GM12878 (cell line): ENCODE measurements around the gene LIFR.

Experiments used
- CBX5 ChIP-seq: sonication (generic); IDR thresholded peaks from 2 replicates; pipeline ENCODE4 v1.6.1; 2016; ENCODE audit warnings: low read depth, moderate library complexity, mild to moderate bottlenecking, inconsistent platforms
- CHD4 ChIP-seq: fragments of 200-600 bp; sonication (generic); IDR thresholded peaks from 2 replicates; pipeline ENCODE4 v1.6.1; 2016; ENCODE audit warnings: mild to moderate bottlenecking
- EGR1 ChIP-seq, 2 experiments: IDR thresholded peaks; 1 replicate in 1 of 2; 2 replicates in 1 of 2; pipeline ENCODE4 v1.6.1; 2011 to 2012; ENCODE audit warnings: low read depth in 2 of 2, low read length in 2 of 2, borderline replicate concordance in 1 of 2, mild to moderate bottlenecking in 1 of 2, moderate library complexity in 1 of 2
- MXI1 ChIP-seq: fragments of 150-350 bp; IDR thresholded peaks from 2 replicates; pipeline ENCODE4 v1.6.1; 2011; ENCODE audit warnings: low read depth, mild to moderate bottlenecking, inconsistent platforms, low read length, improper control_type of control experiment
- MYC ChIP-seq: IDR thresholded peaks from 2 replicates; pipeline ENCODE4 v1.6.1; 2011; ENCODE audit warnings: mild to moderate bottlenecking, low read length, moderate library complexity, inconsistent platforms; ENCODE audit not compliant: insufficient read depth, insufficient replicate concordance, insufficient read length, severe bottlenecking
- POLR2A ChIP-seq: IDR thresholded peaks from 2 replicates; pipeline ENCODE4 v1.6.1; 2011; ENCODE audit warnings: low read depth, mild to moderate bottlenecking, low read length
- ZNF217 ChIP-seq: fragments of 450-650 bp; IDR thresholded peaks from 2 replicates; pipeline ENCODE4 v1.6.1; 2017; ENCODE audit warnings: antibody characterized with exemption, mild to moderate bottlenecking
- TF ChIP-seq, protein P1 (sequence below), 3 experiments: IDR thresholded peaks in 2 of 3; conservative IDR thresholded peaks in 1 of 3; 2 replicates each; pipeline ENCODE4 v1.5.1; 2011; ENCODE audit warnings: low read depth in 3 of 3, low read length in 3 of 3, mild to moderate bottlenecking in 3 of 3, control low read depth in 2 of 3, moderate library complexity in 2 of 3, inconsistent platforms in 1 of 3, mixed read lengths in 1 of 3; ENCODE audit not compliant: control insufficient read depth in 2 of 3, insufficient read depth in 1 of 3; ENCODE audit errors: extremely low read depth in 1 of 3
- TF ChIP-seq, protein P2 (sequence below): fragments of 450-650 bp; IDR thresholded peaks from 2 replicates; pipeline ENCODE4 v1.6.1; 2017; ENCODE audit warnings: mild to moderate bottlenecking, moderate library complexity

DNA sequence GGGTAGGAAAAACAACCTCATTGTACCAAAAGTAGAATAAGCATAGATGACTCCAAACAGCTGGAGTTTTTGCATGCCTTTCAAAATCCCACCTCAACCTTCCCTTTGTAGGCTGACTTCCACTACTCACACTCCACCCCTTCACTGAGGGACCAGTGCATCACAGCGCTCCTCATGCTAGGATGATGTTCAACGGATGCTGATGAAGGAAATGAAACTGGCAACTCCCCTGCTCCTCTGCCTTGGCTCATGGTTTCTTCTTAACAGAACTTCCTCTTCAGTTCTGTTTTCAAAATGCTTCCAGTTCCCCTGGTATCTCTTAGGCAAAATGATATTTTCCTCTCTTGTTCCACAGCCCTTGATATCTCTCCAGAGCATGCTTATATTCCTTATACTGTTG lies 29.0 kb downstream of the LIFR start:
- TF ChIP-seq CHD4 (no peak), MXI1 (no peak), POLR2A (no peak), CBX5 (no peak), MYC (no peak), ZNF217 (no peak), EGR1 (IDR thresholded peaks at IDR 0.05; ENCODE audit: borderline replicate concordance in 1 of 2, low read depth in 2 of 2, low read length in 2 of 2) (no peak)
- TF ChIP-seq, protein P1, sequence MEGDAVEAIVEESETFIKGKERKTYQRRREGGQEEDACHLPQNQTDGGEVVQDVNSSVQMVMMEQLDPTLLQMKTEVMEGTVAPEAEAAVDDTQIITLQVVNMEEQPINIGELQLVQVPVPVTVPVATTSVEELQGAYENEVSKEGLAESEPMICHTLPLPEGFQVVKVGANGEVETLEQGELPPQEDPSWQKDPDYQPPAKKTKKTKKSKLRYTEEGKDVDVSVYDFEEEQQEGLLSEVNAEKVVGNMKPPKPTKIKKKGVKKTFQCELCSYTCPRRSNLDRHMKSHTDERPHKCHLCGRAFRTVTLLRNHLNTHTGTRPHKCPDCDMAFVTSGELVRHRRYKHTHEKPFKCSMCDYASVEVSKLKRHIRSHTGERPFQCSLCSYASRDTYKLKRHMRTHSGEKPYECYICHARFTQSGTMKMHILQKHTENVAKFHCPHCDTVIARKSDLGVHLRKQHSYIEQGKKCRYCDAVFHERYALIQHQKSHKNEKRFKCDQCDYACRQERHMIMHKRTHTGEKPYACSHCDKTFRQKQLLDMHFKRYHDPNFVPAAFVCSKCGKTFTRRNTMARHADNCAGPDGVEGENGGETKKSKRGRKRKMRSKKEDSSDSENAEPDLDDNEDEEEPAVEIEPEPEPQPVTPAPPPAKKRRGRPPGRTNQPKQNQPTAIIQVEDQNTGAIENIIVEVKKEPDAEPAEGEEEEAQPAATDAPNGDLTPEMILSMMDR (IDR thresholded peaks at IDR 0.05 in 2 of 3, conservative IDR thresholded peaks at IDR 0.05 in 1 of 3; ENCODE audit: control insufficient read depth in 2 of 3, extremely low read depth in 1 of 3, insufficient read depth in 1 of 3, low read depth in 3 of 3, low read length in 3 of 3), result no peak
- TF ChIP-seq, protein P2, sequence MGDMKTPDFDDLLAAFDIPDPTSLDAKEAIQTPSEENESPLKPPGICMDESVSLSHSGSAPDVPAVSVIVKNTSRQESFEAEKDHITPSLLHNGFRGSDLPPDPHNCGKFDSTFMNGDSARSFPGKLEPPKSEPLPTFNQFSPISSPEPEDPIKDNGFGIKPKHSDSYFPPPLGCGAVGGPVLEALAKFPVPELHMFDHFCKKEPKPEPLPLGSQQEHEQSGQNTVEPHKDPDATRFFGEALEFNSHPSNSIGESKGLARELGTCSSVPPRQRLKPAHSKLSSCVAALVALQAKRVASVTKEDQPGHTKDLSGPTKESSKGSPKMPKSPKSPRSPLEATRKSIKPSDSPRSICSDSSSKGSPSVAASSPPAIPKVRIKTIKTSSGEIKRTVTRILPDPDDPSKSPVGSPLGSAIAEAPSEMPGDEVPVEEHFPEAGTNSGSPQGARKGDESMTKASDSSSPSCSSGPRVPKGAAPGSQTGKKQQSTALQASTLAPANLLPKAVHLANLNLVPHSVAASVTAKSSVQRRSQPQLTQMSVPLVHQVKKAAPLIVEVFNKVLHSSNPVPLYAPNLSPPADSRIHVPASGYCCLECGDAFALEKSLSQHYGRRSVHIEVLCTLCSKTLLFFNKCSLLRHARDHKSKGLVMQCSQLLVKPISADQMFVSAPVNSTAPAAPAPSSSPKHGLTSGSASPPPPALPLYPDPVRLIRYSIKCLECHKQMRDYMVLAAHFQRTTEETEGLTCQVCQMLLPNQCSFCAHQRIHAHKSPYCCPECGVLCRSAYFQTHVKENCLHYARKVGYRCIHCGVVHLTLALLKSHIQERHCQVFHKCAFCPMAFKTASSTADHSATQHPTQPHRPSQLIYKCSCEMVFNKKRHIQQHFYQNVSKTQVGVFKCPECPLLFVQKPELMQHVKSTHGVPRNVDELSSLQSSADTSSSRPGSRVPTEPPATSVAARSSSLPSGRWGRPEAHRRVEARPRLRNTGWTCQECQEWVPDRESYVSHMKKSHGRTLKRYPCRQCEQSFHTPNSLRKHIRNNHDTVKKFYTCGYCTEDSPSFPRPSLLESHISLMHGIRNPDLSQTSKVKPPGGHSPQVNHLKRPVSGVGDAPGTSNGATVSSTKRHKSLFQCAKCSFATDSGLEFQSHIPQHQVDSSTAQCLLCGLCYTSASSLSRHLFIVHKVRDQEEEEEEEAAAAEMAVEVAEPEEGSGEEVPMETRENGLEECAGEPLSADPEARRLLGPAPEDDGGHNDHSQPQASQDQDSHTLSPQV, result no peak
